Heart left ventricle (tissue), 13 donors: ENCODE data around the gene PROSER2.

Source experiments
- POLR2A ChIP-seq, 2 donors: fragments of 450-650 bp; IDR thresholded peaks; one replicate each; pipeline ENCODE4 v1.6.1; 2017; ENCODE audit warnings: antibody characterized with exemption in 2 of 2, mild to moderate bottlenecking in 2 of 2, moderate library complexity in 2 of 2
- TF ChIP-seq, protein P1 (sequence below), 12 donors: fragments of 200-600 bp; sonication (generic) in 4 of 12; IDR thresholded peaks; one replicate each; pipeline versions ENCODE4 v1.5.0 to v1.8.0; 2018 to 2022; ENCODE audit warnings: antibody characterized with exemption in 12 of 12, mild to moderate bottlenecking in 5 of 12
- donor health status: ischemic (EF 13 %, LVEDD 7.1; RV severe dilation, severe dysfunction).
- donor health status: DM: no; HTN: yes; CAD: no.
- donor health status: DM: no; HTN: no; CAD: no.
- donor health status: ischemic (EF 25% LVEDD 6.9; RV normal size, moderate dysfunction).
- donor health status: ischemic (EF 25% LVEDD 5.7; RV mildly dilated, moderate dysfunction).
- donor health status: ischemic (EF 35%, LVEDD 5.7; RV mildly dilated, moderate dysfunction).
- donor health status: nonischemic (EF 11% LVEDD 7.7; RV severe dilation, severe dysfunction).
- donor health status: DM: yes; HTN: yes; CAD: no.
- donor health status: PGD.
- donor health status: ischemic (EF 29% LVEDD 5.4; RV normal size, mild dysfunction).
- donor health status: nonischemic (EF 23%, LVEDD 6.1; RV moderate dilation, normal function).

DNA sequence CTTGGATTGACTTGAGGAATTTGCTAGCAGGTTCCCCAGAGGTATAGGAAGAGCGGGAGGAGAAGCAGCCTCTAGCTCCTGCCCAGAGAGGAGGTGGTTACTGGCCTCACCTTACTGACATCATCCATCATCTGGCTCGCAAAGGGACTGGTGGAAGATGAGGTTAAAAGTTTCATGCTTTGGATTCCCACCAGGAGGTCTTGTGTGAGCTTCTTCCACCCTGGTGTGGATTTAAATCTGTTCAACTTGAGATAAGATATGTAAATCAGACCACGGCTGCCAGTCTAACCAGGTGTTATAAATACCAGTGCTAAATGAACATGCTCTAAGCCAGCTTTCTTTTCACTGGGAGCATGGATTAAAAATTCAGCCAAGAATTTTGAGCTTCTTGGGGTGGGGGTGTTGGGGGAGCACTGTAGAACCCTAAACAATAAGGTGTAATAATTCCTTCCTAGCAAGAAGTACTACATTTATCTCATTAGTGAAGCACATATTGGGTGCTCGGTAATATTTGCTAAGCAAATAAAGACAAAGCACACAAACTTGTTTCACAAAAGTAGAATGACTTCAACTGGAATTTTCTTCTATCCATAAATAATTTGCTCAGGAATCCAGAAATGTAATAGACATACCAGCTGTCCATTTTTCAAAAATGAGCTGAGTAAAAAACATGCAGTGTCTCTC, 7.8 kb downstream of the PROSER2 start:
- TF ChIP-seq, protein P1, sequence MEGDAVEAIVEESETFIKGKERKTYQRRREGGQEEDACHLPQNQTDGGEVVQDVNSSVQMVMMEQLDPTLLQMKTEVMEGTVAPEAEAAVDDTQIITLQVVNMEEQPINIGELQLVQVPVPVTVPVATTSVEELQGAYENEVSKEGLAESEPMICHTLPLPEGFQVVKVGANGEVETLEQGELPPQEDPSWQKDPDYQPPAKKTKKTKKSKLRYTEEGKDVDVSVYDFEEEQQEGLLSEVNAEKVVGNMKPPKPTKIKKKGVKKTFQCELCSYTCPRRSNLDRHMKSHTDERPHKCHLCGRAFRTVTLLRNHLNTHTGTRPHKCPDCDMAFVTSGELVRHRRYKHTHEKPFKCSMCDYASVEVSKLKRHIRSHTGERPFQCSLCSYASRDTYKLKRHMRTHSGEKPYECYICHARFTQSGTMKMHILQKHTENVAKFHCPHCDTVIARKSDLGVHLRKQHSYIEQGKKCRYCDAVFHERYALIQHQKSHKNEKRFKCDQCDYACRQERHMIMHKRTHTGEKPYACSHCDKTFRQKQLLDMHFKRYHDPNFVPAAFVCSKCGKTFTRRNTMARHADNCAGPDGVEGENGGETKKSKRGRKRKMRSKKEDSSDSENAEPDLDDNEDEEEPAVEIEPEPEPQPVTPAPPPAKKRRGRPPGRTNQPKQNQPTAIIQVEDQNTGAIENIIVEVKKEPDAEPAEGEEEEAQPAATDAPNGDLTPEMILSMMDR (IDR thresholded peaks at IDR 0.05): no peak
- no peak for TF ChIP-seq POLR2A (IDR thresholded peaks at IDR 0.05)
